Activated CD4-positive, alpha-beta memory T cell treated with anti-CD3 and anti-CD28 coated beads, Interleukin-2, amount 10 ng/mL, durations not matched to agents 7 days and 5 days (primary cell): ENCODE results near the gene VPS13C. TPM values are rescaled to one million over a fixed set of nuclear protein-coding genes. Genes with fewer than 3 reads are reported as not detected.

Experiments used
- CTCF ChIA-PET: fragments of 350-600 bp; sonication (Branson Sonifier 250); formaldehyde crosslinking; loops from one replicate; lab custom pipeline; 2021; ENCODE audit warnings: antibody characterized with exemption, inconsistent platforms; lab: Charles Lee
- POLR2A ChIA-PET: fragments of 350-600 bp; sonication (Branson Sonifier 250); formaldehyde crosslinking; loops from one replicate; lab custom pipeline; 2021; ENCODE audit warnings: antibody characterized with exemption; lab: Charles Lee
- DNase-seq: peaks from one replicate; pipeline ENCODE4 v3.0.0-alpha.2; 2020
- H3K27ac Mint-ChIP-seq: one replicate; pipeline ENCODE4 v1.8.0; 2021; ENCODE audit warnings: mild to moderate bottlenecking, mixed read lengths
- H3K27me3 Mint-ChIP-seq: one replicate; pipeline ENCODE4 v1.8.0; 2021; ENCODE audit warnings: mixed read lengths
- H3K36me3 Mint-ChIP-seq: one replicate; pipeline ENCODE4 v1.8.0; 2021; ENCODE audit warnings: low read depth, mixed read lengths
- H3K4me1 Mint-ChIP-seq: one replicate; pipeline ENCODE4 v1.8.0; 2021; ENCODE audit warnings: mixed read lengths
- H3K4me3 Mint-ChIP-seq: one replicate; pipeline ENCODE4 v1.8.0; 2021; ENCODE audit warnings: mild to moderate bottlenecking, mixed read lengths
- H3K9me3 Mint-ChIP-seq: one replicate; pipeline ENCODE4 v1.8.0; 2021; ENCODE audit warnings: mixed read lengths
- total RNA-seq, 2 experiments: library from RNA; stranded (reverse); gene quantifications; one replicate each; pipeline ENCODE4 v1.2.3, GENCODE V29; 2021

VPS13C gene
- total RNA-seq, 2 experiments from 2014 or later, result 63.6 to 76.7 TPM

- no peaks in the 10 kb centered on the region for H3K9me3 Mint-ChIP-seq
- H3K27me3 Mint-ChIP-seq, result peaks cover 39% of the 10 kb centered on the region
- CTCF ChIA-PET, result interaction anchor here (0.7 to 2.4 kb wide), 4 partner anchors 8 to 58 kb away, joined by 4 to 9 read pairs (median 5); partner anchors contain the start of gene VPS13C
- peak; percentile 28 for DNase-seq
- peak overlapping the region; percentile 75 for H3K4me3 Mint-ChIP-seq
- H3K27ac Mint-ChIP-seq, result peak overlapping the region; percentile 54
- peaks cover 20% of the 10 kb centered on the region for H3K4me1 Mint-ChIP-seq
- POLR2A ChIA-PET, result interaction anchor here (0.7 to 2.3 kb wide), 4 partner anchors 8 to 74 kb away, joined by 3 to 9 read pairs (median 4); partner anchors contain the start of gene VPS13C
- H3K36me3 Mint-ChIP-seq, result no peaks in the 10 kb centered on the region
These were observed 8.0 kb upstream of the VPS13C start for GRCh38 chr15:62068071-62068809.

GRCh38 chr15:62067448-62068044 lies 7.3 kb upstream of the VPS13C start:
- Mint-ChIP-seq H3K9me3 (no peaks in the 10 kb centered on the region), H3K27me3 (peaks cover 37% of the 10 kb centered on the region), H3K27ac (no peak overlapping the region), H3K4me1 (peaks cover 20% of the 10 kb centered on the region), H3K4me3 (peak overlapping the region; percentile 71), H3K36me3 (no peaks in the 10 kb centered on the region)
- no peak for DNase-seq
- ChIA-PET POLR2A (interaction anchor here (1.3 to 2.3 kb wide), 2 partner anchors 56 to 74 kb away, joined by 4 to 9 read pairs; no protein-coding TSS in a partner anchor), CTCF (interaction anchor here (0.9 to 2.4 kb wide), 5 partner anchors 9 to 98 kb away, joined by 3 to 5 read pairs (median 5); partner anchors contain the start of gene C2CD4B)

- peaks cover 24% of the 10 kb centered on the region for H3K4me1 Mint-ChIP-seq
- no peaks in the 10 kb centered on the region for H3K36me3 Mint-ChIP-seq
- H3K27me3 Mint-ChIP-seq, result peaks cover 41% of the 10 kb centered on the region
- ChIA-PET POLR2A (interaction anchor here (1.3 to 2.3 kb wide), 2 partner anchors 57 to 75 kb away, joined by 4 to 9 read pairs; no protein-coding TSS in a partner anchor), CTCF (interaction anchor here (0.9 to 1.7 kb wide), 4 partner anchors 10 to 98 kb away, joined by 3 to 5 read pairs (median 4); partner anchors contain the start of gene C2CD4B)
- DNase-seq, result peak; percentile 58
- H3K4me3 Mint-ChIP-seq, result peak within 1 kb of the TSS; percentile 71
- no peak within 1 kb of the TSS for H3K27ac Mint-ChIP-seq
- H3K9me3 Mint-ChIP-seq, result no peaks in the 10 kb centered on the region
These were observed 6.6 kb upstream of the VPS13C start, which contains the start of gene C2CD4A for GRCh38 chr15:62066663-62067447. Gene C2CD4A (plus strand): TSS chr15:62066977. CDS start chr15:62067614, 637 bp downstream.

- POLR2A ChIA-PET, result no interaction called here
- peaks cover 40% of the 10 kb centered on the region for H3K27me3 Mint-ChIP-seq
- H3K36me3 Mint-ChIP-seq, result no peaks in the 10 kb centered on the region
- DNase-seq, result no peak
- no peaks in the 10 kb centered on the region for H3K9me3 Mint-ChIP-seq
- H3K4me3 Mint-ChIP-seq, result no peak overlapping the region
- H3K27ac Mint-ChIP-seq, result no peak overlapping the region
- CTCF ChIA-PET, result interaction anchor here (1.5 to 1.7 kb wide), 2 partner anchors 8 to 192 kb away, joined by 4 to 5 read pairs; no protein-coding TSS in a partner anchor
- peaks cover 37% of the 10 kb centered on the region for H3K4me1 Mint-ChIP-seq
These were observed 3.8 kb upstream of the VPS13C start for GRCh38 chr15:62063825-62064635.

- H3K36me3 Mint-ChIP-seq, result peaks cover 6% of the 10 kb centered on the region
- no peaks in the 10 kb centered on the region for H3K9me3 Mint-ChIP-seq
- peak overlapping the region; percentile 78 for H3K27ac Mint-ChIP-seq
- ChIA-PET CTCF (interaction anchor here (0.7 to 2.9 kb wide), 31 partner anchors 8 to 892 kb away, joined by 3 to 19 read pairs (median 4); no protein-coding TSS in a partner anchor), POLR2A (interaction anchor here (0.7 to 2.6 kb wide), 16 partner anchors 8 to 1131 kb away, joined by 3 to 9 read pairs (median 4); no protein-coding TSS in a partner anchor)
- peaks cover 17% of the 10 kb centered on the region for H3K27me3 Mint-ChIP-seq
- no peak for DNase-seq
- peak overlapping the region; percentile 84 for H3K4me3 Mint-ChIP-seq
- peaks cover 31% of the 10 kb centered on the region for H3K4me1 Mint-ChIP-seq
These were observed 641 bp upstream of the VPS13C start for GRCh38 chr15:62060896-62061280.

- peak overlapping the region; percentile 94 for H3K27ac Mint-ChIP-seq
- CTCF ChIA-PET, result interaction anchor here (0.6 to 2.9 kb wide), 26 partner anchors 8 to 202 kb away, joined by 3 to 19 read pairs (median 4); no protein-coding TSS in a partner anchor
- POLR2A ChIA-PET, result interaction anchor here (0.8 to 2.6 kb wide), 17 partner anchors 10 to 1132 kb away, joined by 3 to 9 read pairs (median 4); partner anchors contain the start of gene C2CD4B
- no peaks in the 10 kb centered on the region for H3K9me3 Mint-ChIP-seq
- H3K36me3 Mint-ChIP-seq, result peaks cover 11% of the 10 kb centered on the region
- H3K4me1 Mint-ChIP-seq, result peaks cover 36% of the 10 kb centered on the region
- H3K4me3 Mint-ChIP-seq, result peak overlapping the region; percentile 84
- peak; percentile 77 for DNase-seq
- peaks cover 13% of the 10 kb centered on the region for H3K27me3 Mint-ChIP-seq
These were observed 483 bp downstream of the VPS13C start for GRCh38 chr15:62059816-62060112.

- ChIA-PET POLR2A (interaction anchor here (0.8 to 2.6 kb wide), 15 partner anchors 12 to 1132 kb away, joined by 3 to 7 read pairs (median 3); partner anchors contain the start of gene C2CD4B), CTCF (interaction anchor here (0.7 to 2.9 kb wide), 10 partner anchors 10 to 202 kb away, joined by 3 to 9 read pairs (median 6); no protein-coding TSS in a partner anchor)
- Mint-ChIP-seq H3K4me1 (peaks cover 40% of the 10 kb centered on the region), H3K27ac (peak overlapping the region; percentile 94), H3K9me3 (no peaks in the 10 kb centered on the region), H3K27me3 (peaks cover 13% of the 10 kb centered on the region), H3K36me3 (peaks cover 11% of the 10 kb centered on the region), H3K4me3 (peak overlapping the region; percentile 84)
- DNase-seq, result no peak
These were observed 985 bp downstream of the VPS13C start for GRCh38 chr15:62059108-62059815.

GRCh38 chr15:62058327-62059028 lies 1.8 kb downstream of the VPS13C start:
- Mint-ChIP-seq H3K4me1 (peaks cover 45% of the 10 kb centered on the region), H3K4me3 (peak overlapping the region; percentile 84), H3K27ac (no peak overlapping the region), H3K9me3 (no peaks in the 10 kb centered on the region), H3K36me3 (peaks cover 11% of the 10 kb centered on the region), H3K27me3 (peaks cover 8% of the 10 kb centered on the region)
- DNase-seq, result no peak
- ChIA-PET POLR2A (interaction anchor here (0.9 to 2.6 kb wide), 12 partner anchors 11 to 1133 kb away, joined by 3 to 7 read pairs (median 3); partner anchors contain the start of gene C2CD4B), CTCF (no interaction called here)

- Mint-ChIP-seq H3K4me1 (peaks cover 50% of the 10 kb centered on the region), H3K36me3 (peaks cover 11% of the 10 kb centered on the region), H3K27ac (no peak overlapping the region), H3K27me3 (peaks cover 5% of the 10 kb centered on the region), H3K4me3 (no peak overlapping the region), H3K9me3 (no peaks in the 10 kb centered on the region)
- ChIA-PET POLR2A (no interaction called here), CTCF (no interaction called here)
- DNase-seq, result no peak
These were observed 2.8 kb downstream of the VPS13C start for GRCh38 chr15:62057341-62057980.

- Mint-ChIP-seq H3K4me3 (no peak overlapping the region), H3K27me3 (no peaks in the 10 kb centered on the region), H3K27ac (no peak overlapping the region), H3K36me3 (peaks cover 13% of the 10 kb centered on the region), H3K9me3 (no peaks in the 10 kb centered on the region), H3K4me1 (peaks cover 38% of the 10 kb centered on the region)
- DNase-seq, result no peak
- POLR2A ChIA-PET, result no interaction called here
- CTCF ChIA-PET, result interaction anchor here (1.4 kb wide), 1 partner anchor 17 kb away, joined by 6 read pairs; no protein-coding TSS in a partner anchor
These were observed 5.3 kb downstream of the VPS13C start for GRCh38 chr15:62054979-62055378.
